Subcutaneous abdominal adipose tissue (tissue), 5 donors: ENCODE measurements around the gene RGS7.
"Not testable (repeated sequence)": the region's sequence is repeated elsewhere in the genome, so short reads cannot be mapped to it uniquely, and the experiment has no call there.

Experiments
- H3K27ac ChIP-seq: one replicate; pipeline ENCODE4 v1.7.0; 2013; ENCODE audit warnings: low read depth, mild to moderate bottlenecking, inconsistent platforms, low read length, moderate library complexity
- H3K27me3 ChIP-seq, 5 donors: one replicate each; pipeline ENCODE4 v1.7.0; 2013; ENCODE audit warnings: low read length in 5 of 5, inconsistent platforms in 1 of 5; ENCODE audit not compliant: control insufficient read depth in 5 of 5, insufficient read depth in 4 of 5
- H3K36me3 ChIP-seq, 5 donors: one replicate each; pipeline ENCODE4 v1.7.0; 2013; ENCODE audit warnings: low read length in 5 of 5; ENCODE audit not compliant: control insufficient read depth in 5 of 5, insufficient read depth in 5 of 5
- H3K4me1 ChIP-seq, 5 donors: one replicate each; pipeline ENCODE4 v1.7.0; 2013; ENCODE audit warnings: low read length in 5 of 5, mild to moderate bottlenecking in 3 of 5, moderate library complexity in 1 of 5; ENCODE audit not compliant: control insufficient read depth in 5 of 5, insufficient read depth in 5 of 5
- H3K4me3 ChIP-seq, 5 donors: one replicate each; pipeline ENCODE4 v1.7.0; 2013; ENCODE audit warnings: low read length in 5 of 5, low read depth in 1 of 5
- H3K9ac ChIP-seq, 5 donors: one replicate each; pipeline ENCODE4 v1.7.0; 2013; ENCODE audit warnings: low read length in 5 of 5, mild to moderate bottlenecking in 4 of 5, moderate library complexity in 3 of 5
- H3K9me3 ChIP-seq, 5 donors: one replicate each; pipeline ENCODE4 v1.7.0; 2013; ENCODE audit warnings: low read length in 5 of 5; ENCODE audit not compliant: control insufficient read depth in 5 of 5
- donor health status: healthy.
- donor health status: healthy.
- donor health status: healthy.
- donor health status: healthy.
- donor health status: healthy.

Gene RGS7

DNA sequence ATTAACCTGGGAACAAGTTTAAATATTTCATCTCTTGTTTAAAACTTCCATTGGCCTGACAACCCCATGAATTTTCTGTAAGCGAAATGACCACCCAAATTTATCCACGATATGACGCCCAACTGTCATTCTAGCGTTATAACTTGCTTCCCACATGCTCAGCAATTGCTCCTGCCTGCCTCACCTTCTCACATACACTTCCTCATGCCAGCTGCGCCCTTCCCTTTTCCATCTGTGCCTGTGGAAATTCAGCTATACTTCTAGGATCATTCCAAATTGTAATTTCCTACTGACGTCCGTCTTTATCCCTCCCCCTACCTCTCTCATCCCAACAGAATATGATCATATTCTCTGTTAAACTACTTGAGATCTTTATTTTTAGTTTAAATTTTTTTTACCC is 248.0 kb downstream of the RGS7 start:
- Histone ChIP-seq H3K27me3 (no peaks in the 10 kb centered on the region), H3K9me3 (no peaks in the 10 kb centered on the region), H3K9ac (no peak overlapping the region), H3K36me3 (no peaks in the 10 kb centered on the region), H3K27ac (no peak overlapping the region), H3K4me3 (no peak overlapping the region), H3K4me1 (no peaks in the 10 kb centered on the region)

DNA sequence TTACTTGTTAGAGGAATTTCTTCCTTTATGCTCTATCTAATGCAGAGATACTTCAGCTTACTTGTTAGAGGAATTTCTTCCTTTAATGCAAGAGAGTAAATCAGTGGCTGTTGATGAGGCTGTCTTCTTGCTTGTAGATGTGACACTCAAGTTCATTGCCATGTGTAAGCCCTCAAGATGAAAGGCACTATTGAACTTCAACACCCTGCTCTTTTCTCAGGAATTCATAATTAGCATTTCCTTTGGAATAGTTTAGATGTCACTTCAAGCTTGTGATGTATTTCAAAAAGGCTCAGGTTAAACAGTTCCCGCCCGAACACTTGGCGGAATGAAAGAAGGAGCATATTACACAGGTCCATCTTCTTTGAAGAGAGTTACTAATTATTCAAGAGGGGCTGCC is 251.9 kb downstream of the RGS7 start:
- Histone ChIP-seq H3K4me1 (no peaks in the 10 kb centered on the region), H3K27me3 (no peaks in the 10 kb centered on the region), H3K9ac (no peak overlapping the region), H3K9me3 (no peaks in the 10 kb centered on the region), H3K27ac (no peak overlapping the region), H3K4me3 (no peak overlapping the region), H3K36me3 (no peaks in the 10 kb centered on the region)

DNA sequence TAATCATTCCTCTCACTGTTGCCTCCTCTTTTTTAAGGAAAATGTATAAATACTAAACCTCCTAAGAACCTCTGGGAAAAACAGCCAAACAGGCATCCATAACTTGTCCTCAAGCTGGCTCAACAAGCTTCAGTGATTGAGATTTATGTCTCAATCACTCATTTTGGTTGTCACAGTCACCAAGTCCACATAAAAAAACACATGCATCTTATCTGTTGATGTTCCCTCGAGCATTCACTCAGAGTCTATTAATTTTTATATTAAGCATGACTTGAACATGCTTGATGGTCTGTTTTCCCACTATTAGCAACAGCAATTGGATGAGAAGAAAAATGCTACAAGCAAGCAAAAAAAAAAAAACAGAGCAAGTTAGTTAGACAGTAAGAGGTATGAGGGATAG is 254.3 kb downstream of the RGS7 start:
- no peaks in the 10 kb centered on the region for H3K36me3 ChIP-seq
- no peaks in the 10 kb centered on the region for H3K27me3 ChIP-seq
- H3K4me1 ChIP-seq = no peaks in the 10 kb centered on the region
- no peak overlapping the region for H3K27ac ChIP-seq
- H3K4me3 ChIP-seq = no peak overlapping the region
- no peaks in the 10 kb centered on the region for H3K9me3 ChIP-seq
- no peak overlapping the region for H3K9ac ChIP-seq

DNA sequence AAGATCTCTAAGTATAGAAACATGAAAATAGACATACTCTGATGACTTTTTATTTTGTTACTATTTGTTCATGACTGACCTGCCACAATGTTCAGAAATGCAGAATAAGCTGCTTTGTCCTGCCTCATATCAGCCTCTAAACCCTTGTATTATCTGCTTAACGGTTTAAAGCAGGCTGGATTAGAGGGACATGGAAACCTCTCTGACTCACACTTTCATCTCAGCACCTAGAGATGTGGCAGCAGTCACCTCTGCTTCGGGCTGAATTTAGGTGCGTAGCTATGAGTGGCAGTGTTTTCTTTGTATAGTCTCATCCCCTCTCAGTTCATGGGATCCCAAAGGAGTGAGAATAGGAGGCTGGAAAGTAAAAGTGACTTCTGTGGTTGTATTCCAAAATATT is 255.4 kb downstream of the RGS7 start:
- H3K36me3 ChIP-seq = no peaks in the 10 kb centered on the region
- H3K4me1 ChIP-seq = no peaks in the 10 kb centered on the region
- no peaks in the 10 kb centered on the region for H3K9me3 ChIP-seq
- H3K4me3 ChIP-seq = no peak overlapping the region
- H3K9ac ChIP-seq = no peak overlapping the region
- H3K27ac ChIP-seq = no peak overlapping the region
- no peaks in the 10 kb centered on the region for H3K27me3 ChIP-seq

DNA sequence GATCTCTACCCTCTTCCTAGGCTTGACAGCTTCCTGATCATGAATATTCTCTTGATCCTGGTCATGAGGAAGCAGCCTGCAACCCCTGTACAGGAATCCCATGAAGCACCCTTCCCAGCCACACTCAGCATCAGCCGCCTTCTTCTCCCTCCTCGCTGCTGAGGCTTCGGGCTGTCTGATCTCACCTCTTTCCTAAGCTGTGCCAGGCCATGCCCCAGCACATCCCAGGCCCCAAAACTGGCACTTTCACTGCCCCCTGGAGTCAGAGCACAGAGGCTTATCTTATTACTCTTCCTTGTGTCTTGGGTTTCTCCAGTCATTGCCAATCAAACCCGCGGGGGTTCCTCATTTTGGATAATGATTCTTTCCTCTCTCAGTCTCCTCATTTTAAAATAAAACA is 259.5 kb downstream of the RGS7 start:
- Histone ChIP-seq H3K9me3 (no peaks in the 10 kb centered on the region), H3K27ac (no peak overlapping the region), H3K4me3 (no peak overlapping the region), H3K4me1 (no peaks in the 10 kb centered on the region), H3K36me3 (no peaks in the 10 kb centered on the region), H3K9ac (no peak overlapping the region), H3K27me3 (no peaks in the 10 kb centered on the region)

DNA sequence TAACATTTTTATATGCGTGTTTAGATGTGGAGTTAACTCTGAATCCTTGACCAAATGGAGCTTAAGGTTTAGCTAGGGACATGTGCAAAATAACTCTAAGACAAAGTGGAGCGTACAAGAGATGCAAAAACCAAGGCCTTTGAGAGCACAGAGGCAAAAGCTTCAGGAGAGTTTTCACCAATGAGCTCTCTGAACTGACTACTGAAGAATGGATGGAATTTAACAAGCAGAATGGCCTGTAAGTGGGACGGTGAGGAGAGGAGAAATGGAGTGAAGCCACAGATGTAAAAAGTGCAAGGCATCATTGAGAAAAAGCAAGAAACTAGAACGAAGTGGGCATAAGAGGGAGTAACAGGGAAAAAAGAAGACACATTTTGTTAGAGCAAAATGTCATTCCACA is 260.0 kb downstream of the RGS7 start:
- no peak overlapping the region for H3K9ac ChIP-seq
- no peaks in the 10 kb centered on the region for H3K9me3 ChIP-seq
- no peak overlapping the region for H3K27ac ChIP-seq
- H3K27me3 ChIP-seq = no peaks in the 10 kb centered on the region
- no peaks in the 10 kb centered on the region for H3K4me1 ChIP-seq
- H3K4me3 ChIP-seq = no peak overlapping the region
- H3K36me3 ChIP-seq = no peaks in the 10 kb centered on the region

DNA sequence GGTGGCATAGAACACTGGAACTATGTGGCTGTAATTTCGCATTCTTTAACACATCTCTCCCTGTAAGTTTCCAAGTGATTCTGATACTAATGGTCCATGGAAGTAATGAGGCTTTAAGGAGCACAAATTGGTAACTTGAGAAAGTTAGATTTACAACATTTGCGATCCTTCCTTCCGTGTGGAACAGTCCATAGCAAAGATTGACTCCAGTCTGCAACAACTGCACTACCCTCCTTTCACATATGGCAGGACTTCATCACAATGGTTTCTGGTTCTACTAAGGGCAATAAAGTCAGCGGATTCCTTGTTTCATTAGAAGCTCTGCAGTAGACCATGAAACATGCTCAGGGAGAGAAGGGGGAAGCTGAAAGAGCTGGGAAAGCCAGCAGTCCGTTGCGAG is 261.2 kb downstream of the RGS7 start:
- Histone ChIP-seq H3K36me3 (no peaks in the 10 kb centered on the region), H3K4me1 (no peaks in the 10 kb centered on the region), H3K4me3 (no peak overlapping the region), H3K27ac (no peak overlapping the region), H3K9ac (no peak overlapping the region), H3K27me3 (no peaks in the 10 kb centered on the region), H3K9me3 (no peaks in the 10 kb centered on the region)

DNA sequence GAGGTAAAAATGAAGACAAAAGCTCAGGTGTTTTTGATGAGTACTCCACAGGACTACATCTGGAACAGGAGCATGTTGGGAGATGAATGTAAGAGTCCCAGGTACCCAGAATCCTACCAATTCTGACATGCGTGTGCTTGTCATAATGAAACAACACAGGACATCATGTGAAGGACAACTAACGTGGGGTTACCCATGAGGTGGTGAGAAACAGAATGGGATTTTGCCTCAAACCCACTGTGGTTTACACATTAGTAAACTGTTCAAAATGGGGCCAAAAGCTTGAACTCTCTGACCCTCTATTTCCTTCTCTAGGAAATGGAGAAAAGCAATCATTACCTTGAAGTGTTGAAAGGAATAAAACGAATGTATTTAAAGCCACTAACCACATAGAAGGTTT is 266.2 kb downstream of the RGS7 start:
- no peaks in the 10 kb centered on the region for H3K9me3 ChIP-seq
- H3K27ac ChIP-seq = no peak overlapping the region

DNA sequence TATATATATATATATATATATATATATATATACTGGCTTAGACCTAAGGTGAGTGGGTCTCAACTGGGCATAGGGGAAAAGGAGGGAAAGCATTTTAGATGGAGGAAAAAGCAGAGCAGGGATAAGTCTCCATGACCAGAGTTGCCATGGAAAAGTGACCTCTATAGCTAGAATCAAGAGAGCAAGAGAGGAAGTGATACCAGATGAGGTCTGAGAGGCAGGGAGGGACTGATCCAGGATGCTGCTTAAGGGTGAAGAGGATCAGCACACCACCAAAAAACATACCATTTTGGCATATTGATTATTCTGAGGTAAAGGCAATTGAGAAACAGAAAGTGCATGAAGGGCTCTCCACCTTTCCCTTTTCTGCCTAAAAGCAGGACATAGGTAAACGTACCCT is 267.9 kb downstream of the RGS7 start:
- H3K27me3 ChIP-seq, H3K27ac ChIP-seq, H3K36me3 ChIP-seq, H3K4me3 ChIP-seq, H3K4me1 ChIP-seq, H3K9ac ChIP-seq, H3K9me3 ChIP-seq: not testable (repeated sequence)

More for the DNA sequence above, 266.2 kb downstream of the RGS7 start:
- Histone ChIP-seq H3K9ac (no peak overlapping the region), H3K4me3 (no peak overlapping the region), H3K4me1 (no peaks in the 10 kb centered on the region), H3K36me3 (no peaks in the 10 kb centered on the region), H3K27me3 (no peaks in the 10 kb centered on the region)

DNA sequence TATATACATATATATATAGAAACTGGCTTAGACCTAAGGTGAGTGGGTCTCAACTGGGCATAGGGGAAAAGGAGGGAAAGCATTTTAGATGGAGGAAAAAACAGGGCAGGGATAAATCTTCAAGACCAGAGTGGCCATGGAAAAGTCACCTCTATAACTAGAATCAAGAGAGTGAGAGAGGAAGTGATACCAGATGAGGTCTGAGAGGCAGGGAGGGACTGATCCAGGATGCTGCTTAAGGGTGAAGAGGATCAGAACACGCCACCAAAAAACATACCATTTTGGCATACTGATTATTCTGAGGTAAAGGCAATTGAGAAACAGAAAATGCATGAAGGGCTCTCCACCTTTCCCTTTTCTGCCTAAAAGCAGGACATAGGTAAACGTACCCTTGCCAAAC is 268.9 kb downstream of the RGS7 start:
- H3K9me3 ChIP-seq, H3K36me3 ChIP-seq, H3K27me3 ChIP-seq, H3K9ac ChIP-seq, H3K4me3 ChIP-seq, H3K27ac ChIP-seq, H3K4me1 ChIP-seq: not testable (repeated sequence)

DNA sequence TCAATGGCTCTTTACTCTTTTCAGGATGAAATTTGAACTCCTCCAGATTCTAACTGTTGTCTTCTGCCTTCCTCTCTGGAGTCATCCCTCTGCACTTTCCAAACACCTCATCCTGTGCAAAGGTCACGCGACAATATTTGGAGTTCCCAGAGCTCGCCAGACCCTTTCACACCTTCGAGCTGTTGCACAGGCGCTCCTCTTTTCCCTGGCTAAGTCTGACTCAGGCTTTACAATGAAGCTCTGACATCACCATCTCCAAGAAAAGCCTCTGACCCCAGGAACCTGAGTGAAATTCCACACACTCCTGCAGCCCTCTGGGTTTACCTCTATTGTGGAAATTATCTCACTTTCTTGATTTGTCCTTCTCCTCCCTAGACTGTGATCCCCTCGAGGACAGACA is 270.3 kb downstream of the RGS7 start:
- Histone ChIP-seq H3K27ac (no peak overlapping the region), H3K27me3 (no peaks in the 10 kb centered on the region), H3K36me3 (no peaks in the 10 kb centered on the region), H3K9me3 (no peaks in the 10 kb centered on the region), H3K9ac (no peak overlapping the region), H3K4me1 (no peaks in the 10 kb centered on the region), H3K4me3 (no peak overlapping the region)
